GM08714 (cell line): ENCODE data around the gene KIF16B.

Experiments
- H3K4me3 ChIP-seq: fragments of 200-500 bp; sonication (Bioruptor generic); 2 replicates; pipeline ENCODE4 v1.5.1; 2014; ENCODE audit warnings: mild to moderate bottlenecking, low read length, inconsistent platforms
- ZNF274 ChIP-seq: IDR thresholded peaks from 2 replicates; pipeline ENCODE4 v1.6.1; 2012; ENCODE audit warnings: mild to moderate bottlenecking, low read depth, low read length

Gene KIF16B

DNA sequence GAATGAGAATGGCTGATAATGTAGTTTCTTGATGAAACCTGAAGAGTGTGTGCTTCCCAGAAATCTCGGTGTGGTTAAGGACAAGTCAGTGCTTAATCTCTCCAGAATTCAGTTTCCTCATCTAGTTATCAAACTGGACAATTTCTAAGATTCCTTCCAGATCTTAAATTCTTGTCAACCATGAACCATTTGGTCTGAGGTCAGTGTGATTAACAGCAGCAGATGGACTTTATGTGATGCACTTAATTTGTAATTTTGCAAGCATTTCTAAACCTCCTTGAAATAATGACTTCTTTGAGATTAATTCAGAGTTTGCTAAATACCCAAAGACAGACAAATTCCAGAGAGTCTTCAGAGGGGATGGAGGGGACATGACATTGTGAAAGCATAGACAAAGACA lies 160.3 kb downstream of the KIF16B start:
- no peak overlapping the region for H3K4me3 ChIP-seq
- no peak for TF ChIP-seq ZNF274

DNA sequence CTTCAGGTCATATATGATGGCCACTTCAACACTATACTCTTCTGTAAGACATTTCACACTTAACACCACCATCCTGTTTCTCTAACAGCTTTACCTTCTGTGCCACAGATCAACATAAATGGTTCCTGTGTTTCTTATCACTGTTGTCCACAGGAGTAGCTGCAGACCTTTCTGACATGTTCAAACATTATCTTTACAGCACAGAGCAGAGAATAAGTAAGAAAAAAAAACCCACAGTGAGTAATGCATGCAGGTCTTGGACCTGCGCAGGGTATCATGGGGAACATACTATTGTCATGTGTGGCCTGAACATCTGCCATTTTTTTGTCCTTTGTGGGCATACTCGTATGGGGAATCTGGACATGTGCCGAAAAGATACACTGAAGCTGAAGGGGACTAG lies 161.9 kb downstream of the KIF16B start:
- H3K4me3 ChIP-seq: no peak overlapping the region
- TF ChIP-seq ZNF274: no peak

GRCh38 chr20:16410626-16411025 lies 162.6 kb downstream of the KIF16B start:
- H3K4me3 ChIP-seq: no peak overlapping the region
- no peak for TF ChIP-seq ZNF274

GRCh38 chr20:16408981-16409380 lies 164.3 kb downstream of the KIF16B start:
- TF ChIP-seq ZNF274: no peak
- no peak overlapping the region for H3K4me3 ChIP-seq

DNA sequence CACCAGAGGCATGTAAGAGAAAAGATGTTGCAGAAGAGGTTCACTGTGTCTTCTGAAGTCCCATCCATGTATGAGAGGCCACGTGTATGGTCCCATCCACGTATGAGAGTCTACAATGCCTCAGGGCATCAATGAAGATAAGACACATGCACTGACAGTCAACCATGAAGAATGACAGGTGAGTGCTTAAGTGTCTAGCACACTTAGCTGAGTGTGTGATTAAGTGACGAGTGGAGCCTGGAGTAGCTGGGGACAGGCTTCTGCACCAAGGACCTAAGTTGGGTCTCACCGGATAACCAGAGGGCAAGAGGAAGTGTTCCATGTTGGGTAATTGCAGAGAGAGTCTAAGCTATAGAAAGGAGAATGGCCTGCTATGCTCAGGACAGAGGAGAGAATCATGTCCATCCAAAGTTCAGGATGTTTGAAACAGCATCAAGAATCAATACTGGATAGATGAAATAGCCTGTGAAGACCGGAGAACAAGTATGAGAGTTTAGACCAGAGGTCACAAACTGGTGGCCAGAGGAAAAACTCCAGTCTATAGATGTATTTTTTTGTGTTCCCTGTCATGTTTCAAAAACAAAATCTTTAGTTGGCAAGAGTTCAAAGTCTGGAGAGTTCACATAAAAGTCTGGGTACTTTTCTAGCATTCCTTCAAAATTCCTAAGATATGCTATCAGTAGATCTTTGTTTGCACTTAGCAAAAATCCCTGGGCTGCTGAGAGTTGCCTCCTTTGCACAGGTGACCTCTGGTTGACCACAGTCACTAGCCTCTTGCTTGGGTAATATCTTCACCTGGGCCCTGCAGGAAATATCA lies 165.8 kb downstream of the KIF16B start:
- TF ChIP-seq ZNF274: no peak
- no peak overlapping the region for H3K4me3 ChIP-seq

DNA sequence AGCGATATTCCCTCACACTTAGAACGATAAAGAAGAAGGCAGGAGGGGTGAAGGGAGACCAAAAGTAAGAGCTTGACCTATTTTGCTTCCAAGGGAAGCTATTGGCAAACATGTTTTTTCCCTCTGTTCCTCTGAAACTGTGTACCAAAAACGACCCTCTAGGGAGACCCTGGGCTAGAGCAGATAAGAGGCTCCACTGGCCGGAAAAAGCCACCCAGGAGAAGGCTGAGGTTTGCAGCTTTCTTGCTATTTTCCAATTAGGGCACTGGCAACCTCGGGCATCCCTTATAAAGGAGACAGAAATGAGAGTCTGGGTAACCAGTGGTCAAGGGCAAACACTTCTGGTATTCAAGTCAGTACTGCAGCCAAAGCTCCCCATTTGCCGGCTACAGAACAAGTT lies 168.0 kb downstream of the KIF16B start:
- no peak overlapping the region for H3K4me3 ChIP-seq
- no peak for TF ChIP-seq ZNF274

DNA sequence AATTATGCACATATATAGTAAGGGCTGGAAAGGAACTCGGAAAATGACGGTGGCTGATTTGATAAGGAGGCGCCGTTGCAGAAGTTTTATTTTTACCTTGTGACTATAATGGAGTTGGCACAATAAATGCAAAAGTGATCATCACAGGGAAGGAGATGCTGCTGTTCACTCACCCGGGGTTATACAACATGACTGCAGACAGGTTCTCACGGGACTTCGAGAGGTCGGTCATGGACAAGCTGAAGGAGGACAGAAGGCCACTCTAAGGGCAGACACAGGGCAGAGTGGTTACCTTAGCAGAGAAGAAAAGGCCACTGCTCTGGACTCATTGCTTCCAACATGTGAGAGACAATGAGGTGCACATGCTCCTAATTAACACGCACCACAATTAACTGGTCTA lies 168.6 kb downstream of the KIF16B start:
- H3K4me3 ChIP-seq: no peak overlapping the region
- no peak for TF ChIP-seq ZNF274

GRCh38 chr20:16404171-16404570 lies 169.1 kb downstream of the KIF16B start:
- H3K4me3 ChIP-seq: no peak overlapping the region
- no peak for TF ChIP-seq ZNF274

- TF ChIP-seq ZNF274: no peak
- H3K4me3 ChIP-seq: no peak overlapping the region
These were observed 173.0 kb downstream of the KIF16B start for GRCh38 chr20:16400234-16400633.

DNA sequence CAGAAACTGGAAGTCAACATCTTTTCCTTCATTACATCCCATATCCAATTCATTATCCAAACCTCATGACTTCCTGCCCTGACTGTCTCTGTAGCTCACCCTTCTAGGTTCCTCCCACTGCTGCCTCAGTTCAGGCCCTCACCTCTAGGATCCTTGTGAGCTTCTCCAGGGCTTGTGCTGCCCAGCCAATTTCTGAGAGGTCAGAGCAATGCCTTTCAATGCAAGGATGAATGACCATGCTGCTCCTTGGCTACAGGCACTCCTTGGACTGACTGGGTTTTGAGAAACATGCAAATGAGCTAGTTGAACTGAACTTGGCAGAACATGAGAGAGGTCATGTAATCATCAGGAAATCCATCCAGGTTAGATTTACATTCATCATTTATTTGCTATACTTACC lies 173.4 kb downstream of the KIF16B start:
- TF ChIP-seq ZNF274: no peak
- H3K4me3 ChIP-seq: no peak overlapping the region

- no peak for TF ChIP-seq ZNF274
- H3K4me3 ChIP-seq: no peak overlapping the region
These were observed 176.2 kb downstream of the KIF16B start for GRCh38 chr20:16397086-16397485.

DNA sequence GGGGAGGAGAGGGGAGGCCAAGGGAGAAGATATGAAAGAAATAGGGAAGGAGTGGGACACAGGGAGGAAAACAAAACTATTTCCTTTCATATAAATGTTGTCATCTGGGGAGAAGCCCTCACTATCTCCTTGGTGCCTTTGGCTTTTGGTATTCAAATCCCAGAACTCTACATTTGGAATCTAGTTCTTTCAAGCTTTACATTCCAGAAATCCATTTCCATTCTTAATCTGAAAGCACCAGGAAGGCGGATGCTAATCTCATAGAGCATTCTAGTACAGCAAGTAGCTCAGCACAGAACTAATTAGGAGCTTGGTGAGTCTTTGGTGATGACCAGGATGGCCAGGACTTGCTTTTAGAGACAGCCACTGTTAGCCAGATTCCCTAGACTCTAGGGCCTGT lies 177.9 kb downstream of the KIF16B start:
- H3K4me3 ChIP-seq: no peak overlapping the region
- TF ChIP-seq ZNF274: no peak

- H3K4me3 ChIP-seq: no peak overlapping the region
- no peak for TF ChIP-seq ZNF274
These were observed 178.5 kb downstream of the KIF16B start for GRCh38 chr20:16394784-16395183.

DNA sequence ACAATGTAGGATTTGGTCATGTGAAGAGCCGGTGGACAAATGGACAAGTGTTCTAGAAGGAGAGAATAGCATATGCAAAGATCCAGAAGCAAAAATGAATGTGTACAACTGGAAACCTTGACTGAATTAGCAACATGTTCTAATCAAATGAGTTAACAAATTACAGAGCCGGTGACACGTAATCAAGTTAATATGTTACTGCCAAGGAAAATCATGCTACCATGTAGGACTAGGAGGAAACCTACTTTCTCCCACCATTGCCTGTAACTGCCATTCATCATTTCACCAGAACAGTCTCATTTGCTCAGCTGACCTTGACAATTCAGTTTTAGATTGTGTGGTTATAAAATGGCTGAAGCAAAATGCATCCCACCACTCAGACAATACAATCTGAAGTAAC lies 179.4 kb downstream of the KIF16B start:
- no peak overlapping the region for H3K4me3 ChIP-seq
- TF ChIP-seq ZNF274: no peak

GRCh38 chr20:16393297-16393696 lies 180.0 kb downstream of the KIF16B start:
- TF ChIP-seq ZNF274: no peak
- H3K4me3 ChIP-seq: no peak overlapping the region

GRCh38 chr20:16392346-16392745 lies 180.9 kb downstream of the KIF16B start:
- H3K4me3 ChIP-seq: no peak overlapping the region; the same call in 1 of the 2 replicates
- no peak for TF ChIP-seq ZNF274
